ENCODE results near the gene SNPH. TPM values are rescaled to one million over a fixed set of nuclear protein-coding genes. Genes with fewer than 3 reads are reported as not detected.
"Not testable (repeated sequence)": the region's sequence is repeated elsewhere in the genome, so short reads cannot be mapped to it uniquely, and the experiment has no call there.

SNPH gene
- total RNA-seq, 1 donor from 2014 or later = 14.2 TPM

- DNase-seq (ENCODE audit: low read depth) = no peak
Measured at GRCh38 chr20:1337441-1337840, 71.3 kb downstream of the SNPH start.

- no peak for DNase-seq (ENCODE audit: low read depth)
Measured at GRCh38 chr20:1338096-1338495, 72.0 kb downstream of the SNPH start.

DNA sequence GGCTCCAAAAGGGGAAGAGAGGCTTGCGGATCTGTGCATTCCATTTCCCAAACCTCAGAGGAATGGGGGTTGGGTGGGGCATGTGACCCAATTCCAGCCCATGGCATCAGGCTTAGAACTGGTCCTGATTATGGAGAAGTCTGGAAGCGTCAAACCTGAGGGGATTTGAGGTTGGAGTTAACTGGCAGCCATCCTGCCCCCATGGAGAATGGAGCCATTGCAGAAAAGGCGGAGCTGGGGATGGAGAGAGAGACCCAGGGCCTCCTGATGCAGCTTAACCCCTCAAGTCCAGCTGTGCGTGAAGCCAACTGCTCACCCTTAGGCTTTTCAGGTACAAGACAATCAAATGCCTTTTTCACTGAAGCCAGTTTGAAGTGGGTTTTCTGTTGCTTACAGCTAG is 72.7 kb downstream of the SNPH start:
- DNase-seq (ENCODE audit: low read depth) = no peak

DNA sequence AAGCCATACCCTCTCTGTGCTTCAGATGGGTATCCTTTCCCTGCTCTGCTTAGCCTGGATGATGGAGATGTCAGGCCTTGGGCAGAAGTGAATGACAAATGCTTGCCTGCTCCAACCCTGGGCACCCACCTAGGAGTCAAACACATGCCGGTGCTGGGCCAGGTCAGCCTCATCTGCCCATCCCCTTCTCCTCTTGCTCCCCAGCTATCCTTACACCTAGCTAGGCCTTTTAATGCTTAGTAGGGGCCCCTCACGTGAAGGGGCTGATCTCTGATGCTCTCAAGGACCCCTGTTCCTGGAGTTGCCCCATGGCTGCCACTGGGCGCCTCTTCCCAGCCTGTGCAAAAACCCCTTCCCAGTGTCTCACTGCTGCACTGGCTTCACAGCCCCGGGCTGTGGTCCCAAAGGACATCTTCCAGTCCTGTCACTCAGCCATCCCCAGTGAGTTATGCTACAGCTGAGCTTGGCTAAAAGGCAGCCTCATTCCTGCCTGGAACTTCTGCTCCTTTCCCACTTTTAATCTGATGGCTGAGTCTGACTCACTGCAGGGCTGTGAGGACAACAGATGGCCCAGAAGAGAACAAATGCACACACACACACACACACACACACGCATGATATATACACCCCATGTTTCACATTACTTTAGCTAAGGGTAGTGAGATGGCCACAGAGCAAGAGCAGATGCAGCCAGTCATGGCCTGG is 75.6 kb downstream of the SNPH start:
- DNase-seq (ENCODE audit: low read depth) = no peak

GRCh38 chr20:1343446-1344124 is 77.5 kb downstream of the SNPH start:
- not testable (repeated sequence) for DNase-seq (ENCODE audit: low read depth)

- no peak for DNase-seq (ENCODE audit: low read depth)
Measured at GRCh38 chr20:1345030-1345755, 79.1 kb downstream of the SNPH start.

- DNase-seq (ENCODE audit: low read depth) = no peak
Measured at GRCh38 chr20:1345756-1346093, 79.6 kb downstream of the SNPH start.

DNA sequence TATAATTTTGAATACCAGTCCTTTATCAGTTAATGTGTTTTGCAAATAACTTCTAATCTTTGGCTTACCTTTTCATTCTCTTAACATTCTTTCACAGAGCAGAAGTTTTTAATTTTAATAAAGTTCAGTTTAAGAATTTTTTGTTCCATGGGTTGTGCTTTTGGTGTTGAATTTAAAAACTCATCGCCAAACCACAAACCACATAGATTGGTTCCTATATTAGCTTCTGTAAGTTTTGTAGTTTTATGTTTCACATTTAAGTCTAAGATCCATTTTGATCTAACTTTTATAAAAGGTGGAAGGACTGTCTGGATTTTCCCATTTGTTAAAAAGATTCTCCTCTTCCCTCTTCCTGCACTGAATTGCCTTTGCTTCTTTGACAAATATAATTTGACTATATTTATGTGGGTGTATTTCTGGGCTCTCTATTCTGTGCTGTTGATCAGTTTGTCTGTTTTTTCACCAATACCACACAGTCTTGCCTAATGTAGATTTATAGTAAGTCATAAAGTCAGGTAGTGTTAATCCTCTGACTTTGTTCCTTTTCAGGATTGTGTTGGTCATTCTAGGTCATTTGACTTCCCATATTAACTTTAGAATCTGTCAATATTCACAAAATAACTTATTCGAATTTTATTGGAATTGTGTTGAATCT is 80.3 kb downstream of the SNPH start:
- no peak for DNase-seq (ENCODE audit: low read depth)

DNA sequence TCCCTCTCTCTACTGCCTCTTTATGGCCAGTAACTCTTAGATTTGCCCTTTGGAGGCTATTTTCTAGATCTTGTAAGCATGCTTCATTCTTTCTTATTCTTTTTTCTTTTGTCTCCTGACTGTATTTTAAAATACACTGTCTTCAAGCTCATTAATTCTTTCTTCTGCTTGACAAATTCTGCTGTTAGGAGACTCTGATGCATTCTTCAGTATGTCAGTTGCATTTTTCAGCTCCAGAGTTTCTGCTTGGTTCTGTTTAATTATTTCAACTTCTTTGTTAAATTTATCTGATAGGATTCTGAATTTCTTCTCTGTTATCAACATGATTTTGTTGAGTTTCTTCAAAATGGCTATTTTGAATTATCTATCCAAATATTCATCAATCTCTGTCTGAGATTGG is 87.9 kb downstream of the SNPH start:
- DNase-seq (ENCODE audit: low read depth) = no peak

- peak; percentile 36 for DNase-seq (ENCODE audit: low read depth)
Measured at GRCh38 chr20:1357921-1358671, 92.0 kb downstream of the SNPH start.

Other genes starting within 250 kb of the SNPH start
- 41.7 and 68.4 TPM in 2 replicates for gene PSMF1, start 147.7 kb upstream of the SNPH start, total RNA-seq
- 0.17 and 0.45 TPM in 2 replicates for gene TMEM74B, start 81.3 kb upstream of the SNPH start, total RNA-seq
- gene C20orf202, start 62.8 kb upstream of the SNPH start, total RNA-seq = 0.10 TPM in 1 of 2 replicates, not detected in the other
- gene RAD21L1, start 40.2 kb upstream of the SNPH start, total RNA-seq = 0.35 TPM in 1 of 2 replicates, not detected in the other
- gene SDCBP2, start 62.8 kb downstream of the SNPH start, total RNA-seq = 1.8 and 14.1 TPM in 2 replicates
- 131 and 138 TPM in 2 replicates for gene FKBP1A, start 126.8 kb downstream of the SNPH start, total RNA-seq
- 30.6 and 50.1 TPM in 2 replicates for gene NSFL1C, start 200.6 kb downstream of the SNPH start, total RNA-seq
- not detected in 2 replicates for gene SIRPB2, start 225.1 kb downstream of the SNPH start, total RNA-seq

All from renal cortical epithelial cell (primary cell).